GM19351 (cell line): Measurements from ENCODE around the gene PLIN5.

ENCODE experiments used
- ATAC-seq: cut with Tn5 transposase; IDR thresholded peaks from one replicate; pipeline ENCODE4 v1.9.1; 2021; ENCODE audit warnings: mild to moderate bottlenecking, moderate library complexity; ENCODE audit not compliant: unreplicated experiment

Gene PLIN5

GRCh38 chr19:4534836-4535658 is at the start of gene PLIN5:
TSS of gene PLIN5 (minus strand) at chr19:4535224. CDS start at chr19:4534074, 1,150 bp downstream.
- no peak for ATAC-seq

GRCh38 chr19:4583961-4584669 is 49.1 kb upstream of the PLIN5 start:
- no peak for ATAC-seq

- ATAC-seq, result no peak
These were observed 48.2 kb upstream of the PLIN5 start for GRCh38 chr19:4582980-4583842.

GRCh38 chr19:4581666-4582553 is 46.9 kb upstream of the PLIN5 start:
- no peak for ATAC-seq

- ATAC-seq, result no peak
These were observed 46.1 kb upstream of the PLIN5 start for GRCh38 chr19:4580961-4581665.

- ATAC-seq, result no peak
These were observed 45.2 kb upstream of the PLIN5 start for GRCh38 chr19:4580021-4580901.

- ATAC-seq, result no peak
These were observed 44.4 kb upstream of the PLIN5 start for GRCh38 chr19:4579389-4579788.

GRCh38 chr19:4578552-4579248 is 43.7 kb upstream of the PLIN5 start:
- ATAC-seq, result no peak

- ATAC-seq, result no peak
These were observed 42.2 kb upstream of the PLIN5 start for GRCh38 chr19:4577020-4577782.

- no peak for ATAC-seq
These were observed 41.3 kb upstream of the PLIN5 start for GRCh38 chr19:4576016-4576933.

- ATAC-seq, result no peak
These were observed 40.4 kb upstream of the PLIN5 start for GRCh38 chr19:4575267-4576015.

- ATAC-seq, result no peak
These were observed 38.7 kb upstream of the PLIN5 start for GRCh38 chr19:4573682-4574081.

- no peak for ATAC-seq
These were observed 36.4 kb upstream of the PLIN5 start for GRCh38 chr19:4571305-4571917.

- ATAC-seq, result no peak
These were observed 35.9 kb upstream of the PLIN5 start for GRCh38 chr19:4570916-4571304.

- ATAC-seq, result no peak
These were observed 35.4 kb upstream of the PLIN5 start for GRCh38 chr19:4570402-4570801.
